HG03039 (cell line): Measurements from ENCODE around the gene RRAS2.
A peak's percentile ranks its signal among the peaks of the same experiment; 100 is the strongest.
"Not testable (repeated sequence)": the region's sequence is repeated elsewhere in the genome, so short reads cannot be mapped to it uniquely, and the experiment has no call there.

Source experiments
- ATAC-seq: cut with Tn5 transposase; IDR thresholded peaks from one replicate; pipeline ENCODE4 v1.9.1; 2021; ENCODE audit warnings: mild to moderate bottlenecking, moderate library complexity; ENCODE audit not compliant: unreplicated experiment

The RRAS2 gene

DNA sequence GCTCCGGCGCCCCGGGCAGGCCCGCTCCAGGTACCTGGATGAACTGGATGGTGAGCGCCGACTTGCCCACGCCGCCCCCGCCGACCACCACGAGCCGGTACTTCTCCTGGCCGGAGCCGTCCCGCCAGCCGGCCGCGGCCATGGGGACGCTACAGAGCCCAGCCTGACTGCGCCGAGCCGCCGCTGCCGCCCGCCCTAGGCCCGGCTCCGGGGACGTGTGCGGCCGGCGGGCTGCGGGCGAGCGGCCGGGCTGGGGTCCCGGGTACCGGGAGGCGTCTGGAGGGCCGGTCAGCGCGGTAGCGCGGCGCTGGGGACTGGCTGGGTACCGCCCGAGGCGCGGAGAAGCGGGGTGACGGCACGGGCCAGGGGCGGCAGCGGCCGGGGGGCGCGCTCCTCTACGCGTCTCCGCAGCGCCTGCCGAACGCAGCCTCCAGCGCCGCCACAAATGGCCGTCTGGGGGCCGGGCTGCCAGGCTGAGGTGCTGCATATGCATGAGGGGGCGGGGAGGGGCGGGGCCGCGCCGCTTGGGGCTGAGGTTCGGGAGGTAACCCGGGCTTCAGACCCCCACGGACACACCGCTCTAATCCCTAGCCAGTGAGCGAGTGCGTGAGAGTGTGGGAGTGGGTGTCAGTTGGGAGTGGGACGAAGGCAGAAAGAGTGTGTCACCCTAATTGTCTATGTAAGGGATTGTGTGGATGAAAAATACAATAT, at the start of gene RRAS2:
TSS of gene RRAS2 (minus strand) at position 455 of the 711 bp plus-strand sequence. CDS start at position 142, 313 bp downstream.
- ATAC-seq: peak; percentile 83

DNA sequence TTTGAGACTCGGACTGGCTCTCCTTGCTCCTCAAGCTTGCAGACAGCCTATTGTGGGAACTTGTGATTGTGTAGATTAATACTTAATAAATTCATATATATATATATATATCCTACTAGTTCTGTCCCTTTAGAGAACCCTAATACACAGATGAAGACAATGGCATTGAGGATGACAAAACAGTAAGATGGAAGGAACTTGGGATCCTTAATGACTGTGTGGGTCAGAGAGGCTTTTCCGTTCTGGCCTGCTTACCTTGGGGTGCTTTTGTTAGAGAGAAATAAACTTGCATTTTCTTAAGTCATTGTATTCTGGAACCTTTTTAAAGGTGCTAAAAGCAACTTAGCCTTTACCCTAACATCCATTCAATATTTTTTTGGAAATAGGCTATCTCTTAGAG, 49.6 kb upstream of the RRAS2 start:
- ATAC-seq: no peak

DNA sequence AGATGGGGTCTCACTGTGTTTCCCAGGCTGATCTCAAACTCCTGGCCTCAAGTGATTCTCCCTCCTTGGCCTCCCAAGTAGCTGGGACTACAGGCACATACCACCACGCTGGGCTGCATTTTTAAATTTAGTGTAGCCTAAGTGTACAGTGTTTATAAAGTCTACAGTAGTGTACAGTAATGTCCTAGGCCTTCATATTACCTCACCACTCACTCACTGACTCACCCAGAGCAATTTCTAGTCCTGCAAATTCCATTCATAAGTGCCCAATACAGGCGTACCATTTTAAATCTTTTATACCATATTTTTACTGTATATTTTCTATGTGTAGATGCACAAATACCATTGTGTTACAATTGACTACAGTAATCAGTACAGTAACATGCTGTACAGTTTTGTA, 47.1 kb upstream of the RRAS2 start:
- ATAC-seq: not testable (repeated sequence)

DNA sequence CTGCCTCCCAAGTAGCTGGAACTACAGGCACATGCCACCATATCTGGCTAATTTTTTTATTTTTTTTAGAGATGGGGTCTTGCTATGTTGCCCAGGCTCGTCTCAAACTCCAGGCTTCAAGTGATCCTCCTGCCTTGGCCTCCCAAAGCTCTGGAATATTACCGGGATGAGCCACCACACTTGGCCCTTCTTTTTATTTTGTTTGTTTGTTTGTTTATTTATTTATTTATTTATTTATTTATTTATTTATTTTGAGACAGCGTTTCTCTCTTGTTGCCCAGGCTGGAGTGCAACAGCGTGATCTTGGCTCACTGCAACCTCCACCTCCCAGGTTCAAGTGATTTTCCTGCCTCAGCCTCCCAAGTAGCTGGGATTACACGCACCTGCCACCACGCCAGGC, 44.5 kb upstream of the RRAS2 start:
- ATAC-seq: not testable (repeated sequence)

DNA sequence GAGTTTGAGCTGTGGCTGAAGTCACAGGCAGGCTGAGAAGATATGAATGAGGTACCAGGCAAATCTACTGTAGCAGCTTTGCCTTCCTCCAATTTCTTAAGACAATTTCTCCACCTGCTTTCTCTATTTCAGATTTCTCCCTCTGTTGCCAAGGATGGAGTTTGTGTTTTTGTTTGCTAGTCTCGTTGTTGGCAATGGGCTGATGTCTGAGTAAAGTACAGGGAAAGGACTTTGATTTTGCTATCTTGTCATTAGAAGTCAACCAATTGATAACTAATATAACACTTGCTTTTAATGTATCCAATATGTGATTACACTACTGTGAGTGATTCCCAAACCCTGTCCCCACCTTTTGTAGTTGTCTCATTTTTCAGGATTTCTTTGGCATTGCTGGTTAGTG, 40.1 kb upstream of the RRAS2 start:
- ATAC-seq: no peak

DNA sequence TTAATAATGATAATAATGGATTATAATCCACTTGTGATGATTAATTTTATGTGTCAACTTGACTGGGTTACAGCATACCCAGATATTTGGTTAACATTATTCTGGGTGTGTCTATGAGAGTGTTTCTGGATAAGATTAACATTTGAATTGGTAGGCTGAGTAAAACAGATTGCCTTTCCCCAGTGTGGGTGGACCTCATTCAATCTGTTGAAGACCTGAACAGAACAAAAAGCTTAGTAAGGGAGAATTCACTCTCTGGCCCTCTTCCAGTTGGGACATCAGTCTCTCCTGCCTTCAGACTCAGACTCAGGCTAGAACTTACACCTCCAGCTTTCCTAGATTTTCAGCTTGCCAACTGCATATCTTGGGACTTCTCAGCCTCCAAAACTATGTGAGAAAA, 37.3 kb upstream of the RRAS2 start:
- ATAC-seq: no peak

DNA sequence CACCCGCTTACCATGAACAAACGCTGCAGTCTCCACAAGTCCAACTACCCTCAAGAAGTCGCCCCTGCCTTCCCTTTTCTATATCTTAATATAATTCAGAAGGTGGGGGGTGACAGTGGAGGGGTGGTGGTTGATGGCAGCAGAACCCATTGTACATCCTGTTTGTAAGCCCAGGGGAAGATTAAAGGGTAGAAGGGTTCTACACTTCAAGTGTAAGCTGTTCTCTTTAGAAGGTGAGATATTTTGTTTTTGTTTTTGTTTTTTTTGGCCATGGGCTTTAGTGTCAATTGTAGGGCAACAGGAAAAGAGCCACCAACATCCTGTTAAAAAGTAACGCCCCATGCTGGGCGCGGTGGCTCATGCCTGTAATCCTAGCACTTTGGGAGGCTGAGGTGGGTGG, 34.9 kb upstream of the RRAS2 start:
- ATAC-seq: no peak

DNA sequence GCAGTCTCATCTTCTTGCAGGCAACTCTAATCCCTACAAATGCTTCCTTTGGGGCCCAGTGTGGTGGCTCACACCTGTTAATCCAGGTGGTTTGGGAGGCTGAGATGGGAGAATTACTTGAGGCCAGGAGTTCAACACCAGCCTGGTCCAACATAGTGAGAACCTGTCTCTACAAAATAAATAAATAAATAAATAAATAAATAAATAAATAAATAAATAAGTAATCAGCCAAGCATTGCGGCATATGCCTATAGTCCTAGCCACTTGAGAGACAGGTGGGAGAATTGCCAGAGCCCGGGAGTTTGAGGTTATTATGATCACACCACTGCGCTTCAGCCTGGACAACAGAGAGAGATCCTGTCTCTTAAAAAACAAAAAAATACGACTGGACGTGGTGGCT, 34.1 kb upstream of the RRAS2 start:
- no peak for ATAC-seq

DNA sequence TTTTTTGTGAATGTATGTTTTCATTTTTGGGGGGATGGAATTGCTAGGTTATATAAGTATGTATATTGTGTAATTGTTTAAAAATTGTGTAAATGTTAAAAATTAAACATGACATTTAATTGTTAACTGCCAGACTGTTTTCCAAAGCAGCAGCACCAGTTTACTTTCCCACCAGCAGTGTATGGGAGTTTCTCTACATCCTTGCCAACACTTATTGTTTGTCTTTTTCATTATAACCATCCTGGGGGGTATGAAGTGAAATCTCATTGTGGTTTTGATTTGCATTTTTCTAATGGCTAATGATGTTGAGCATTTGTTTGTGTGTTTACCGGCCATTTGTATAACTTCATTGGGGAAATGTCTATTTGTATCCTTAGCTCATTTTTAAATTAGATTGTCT, 31.7 kb upstream of the RRAS2 start:
- ATAC-seq: no peak

DNA sequence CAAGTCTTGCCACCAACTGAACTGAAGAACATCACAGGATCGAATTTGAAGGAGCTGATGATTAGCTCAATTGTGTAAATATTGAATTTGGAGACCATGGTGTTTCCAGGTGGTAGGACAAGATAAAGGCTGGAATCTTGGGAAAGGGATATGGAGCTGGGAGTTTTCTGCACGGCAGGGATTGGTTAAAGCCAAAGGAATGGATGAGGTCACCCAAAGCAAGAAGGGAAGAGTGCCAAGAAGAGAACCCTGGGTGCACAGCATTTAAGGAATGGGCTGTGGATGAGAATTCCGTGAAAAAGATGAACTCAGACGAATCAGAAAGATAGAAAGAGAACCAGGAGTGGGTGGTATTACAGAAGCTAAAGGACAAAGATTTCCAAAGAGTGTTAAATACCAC, 29.4 kb upstream of the RRAS2 start:
- ATAC-seq: no peak

DNA sequence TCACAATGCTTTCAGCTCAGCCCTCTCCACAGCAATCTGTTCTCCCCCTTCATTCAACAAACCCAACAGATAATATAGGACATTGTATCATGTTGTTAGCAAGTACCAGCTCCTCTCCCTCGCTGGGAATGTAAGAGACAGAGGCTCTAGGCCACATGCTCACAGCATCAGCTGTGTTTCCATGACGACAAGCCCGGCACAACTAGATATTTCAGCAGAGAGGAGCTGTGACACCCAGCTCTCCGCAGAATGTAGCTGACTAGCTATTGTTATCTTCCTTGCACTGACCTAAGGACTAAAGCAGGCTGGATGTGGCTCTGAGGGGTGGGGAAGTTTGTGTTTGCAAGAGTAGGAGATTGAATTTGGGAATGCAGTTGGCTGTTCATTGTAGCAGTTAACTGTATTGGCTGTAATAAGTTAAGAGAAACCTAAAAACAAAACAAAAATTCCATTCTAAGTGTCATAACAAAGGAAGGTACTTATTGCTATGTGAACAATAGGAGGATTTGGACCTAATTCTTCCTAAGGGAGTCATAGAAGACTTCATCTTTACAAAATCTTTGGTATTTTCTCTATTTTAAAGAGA, 28.0 kb upstream of the RRAS2 start:
- no peak for ATAC-seq

DNA sequence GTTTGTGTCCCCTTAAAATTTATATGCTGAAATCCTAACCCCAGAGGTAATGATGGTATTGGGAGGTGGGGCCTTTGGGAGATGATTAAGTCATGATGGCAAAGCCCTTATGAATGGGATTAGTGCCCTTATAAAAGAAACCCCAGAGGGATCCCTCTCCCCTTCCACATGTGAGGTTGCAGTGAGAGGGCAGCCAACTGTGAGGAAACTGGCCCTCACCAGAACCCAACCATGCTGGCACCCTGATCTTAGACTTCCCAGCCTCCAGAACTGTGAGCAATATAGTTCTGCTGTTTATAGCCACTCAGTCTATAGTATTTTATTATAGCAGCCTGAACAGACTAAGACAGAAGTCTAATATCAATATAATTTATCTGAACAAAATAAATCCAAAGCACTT, 27.1 kb upstream of the RRAS2 start:
- ATAC-seq: no peak

DNA sequence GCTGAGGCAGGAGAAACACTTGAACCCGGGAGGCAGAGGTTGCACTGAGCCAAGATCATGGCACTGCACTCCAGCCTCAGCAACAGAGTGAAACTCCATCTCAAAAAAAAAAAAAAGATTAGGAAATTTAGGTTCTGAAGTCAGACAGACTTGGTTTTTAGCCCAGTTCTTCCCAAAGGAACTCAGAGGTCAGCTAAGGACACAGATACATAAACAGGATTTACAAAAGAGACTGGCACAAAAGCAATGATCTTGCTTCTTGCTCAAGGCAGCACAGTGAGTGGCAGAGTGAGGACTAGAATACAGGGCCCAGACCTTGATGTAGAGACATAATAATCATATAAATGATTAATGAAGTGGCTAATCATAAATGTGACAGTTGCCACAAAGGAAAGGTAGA, 25.4 kb upstream of the RRAS2 start:
- no peak for ATAC-seq

DNA sequence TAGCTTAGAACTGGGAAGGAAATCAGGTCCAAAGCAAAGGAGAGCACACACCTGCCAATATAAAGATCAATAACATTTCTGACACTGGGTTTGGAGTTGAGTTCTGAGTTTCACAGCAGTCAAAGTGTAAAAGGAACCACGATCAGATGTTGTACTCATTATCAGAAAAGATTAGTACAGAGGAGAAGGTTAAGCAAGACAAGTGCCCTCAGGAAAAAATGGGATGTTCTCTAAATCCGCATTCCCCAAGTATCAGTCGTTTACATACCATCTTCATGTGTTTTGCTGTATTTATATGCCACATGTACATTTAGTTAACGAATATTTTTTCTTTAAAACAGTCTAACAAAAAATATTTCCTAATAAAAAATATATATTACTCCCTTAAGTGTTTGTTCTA, 23.0 kb upstream of the RRAS2 start:
- ATAC-seq: no peak

DNA sequence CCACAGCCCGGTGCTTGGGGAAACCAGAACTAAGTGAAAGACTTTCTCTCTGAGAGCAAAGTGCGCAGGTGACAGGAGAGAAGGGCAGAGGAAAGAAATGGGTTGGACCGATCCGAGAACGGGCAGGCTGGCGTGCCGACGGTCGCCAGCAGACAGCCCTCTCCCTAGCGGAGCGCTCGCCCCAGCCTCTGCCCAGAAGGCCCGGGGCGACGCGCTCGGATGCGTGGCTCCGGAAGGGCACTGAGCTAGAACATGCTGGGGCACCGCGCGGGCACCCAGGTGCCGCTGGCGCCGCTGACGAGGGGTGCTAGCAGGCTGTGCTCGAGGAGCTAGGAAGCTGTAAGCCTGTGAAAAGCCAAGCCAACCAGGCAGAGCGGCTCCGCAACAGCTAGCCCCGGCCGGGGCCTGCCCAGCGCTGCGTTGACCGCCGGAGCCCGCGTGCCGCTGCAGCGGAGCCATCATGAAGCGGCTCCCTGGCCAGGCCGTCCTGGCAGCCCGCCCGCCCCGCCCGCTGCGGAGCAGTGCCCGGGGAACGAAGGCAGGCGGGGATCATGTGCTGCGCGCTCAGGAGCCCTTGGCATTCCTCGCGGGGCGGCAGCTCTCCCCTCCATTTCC, 22.1 kb upstream of the RRAS2 start:
- ATAC-seq: peak; percentile 61

DNA sequence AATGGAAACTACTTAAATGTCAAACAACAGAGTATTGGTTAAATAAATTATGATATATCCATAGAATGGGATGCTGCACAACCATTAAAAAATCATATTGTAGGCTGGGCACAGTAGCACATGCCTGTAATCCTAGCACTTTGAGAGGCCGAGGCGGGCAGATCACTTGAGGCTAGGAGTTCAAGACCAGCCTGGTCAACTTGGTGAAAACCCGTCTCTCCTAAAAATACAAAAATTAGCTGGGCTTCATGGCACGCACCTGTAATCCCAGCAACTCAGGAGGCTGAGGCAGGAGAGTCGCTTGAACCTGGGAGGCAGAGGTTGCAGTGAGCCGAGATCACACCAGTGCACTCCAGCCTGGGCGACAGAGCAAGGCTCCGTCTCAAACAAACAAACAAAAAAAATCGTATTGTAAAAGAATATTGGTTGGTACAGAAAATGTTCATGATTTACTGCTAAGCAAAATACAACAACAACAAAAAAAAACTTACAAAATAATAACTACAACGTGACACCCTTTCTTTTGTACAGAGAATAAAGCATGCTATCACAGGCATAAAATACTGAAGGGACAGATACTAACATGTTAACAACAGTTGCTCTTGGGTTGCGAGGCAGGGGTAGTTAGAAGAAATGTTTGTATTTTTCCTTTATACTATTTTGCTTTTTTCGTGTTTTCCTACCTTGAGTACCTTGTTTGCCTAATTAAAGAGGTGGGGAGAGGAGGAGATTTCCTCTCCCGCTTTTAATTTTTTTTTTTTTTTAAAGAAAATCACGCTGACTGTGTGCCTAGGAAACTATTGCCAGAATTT, 21.3 kb upstream of the RRAS2 start:
- ATAC-seq: no peak

DNA sequence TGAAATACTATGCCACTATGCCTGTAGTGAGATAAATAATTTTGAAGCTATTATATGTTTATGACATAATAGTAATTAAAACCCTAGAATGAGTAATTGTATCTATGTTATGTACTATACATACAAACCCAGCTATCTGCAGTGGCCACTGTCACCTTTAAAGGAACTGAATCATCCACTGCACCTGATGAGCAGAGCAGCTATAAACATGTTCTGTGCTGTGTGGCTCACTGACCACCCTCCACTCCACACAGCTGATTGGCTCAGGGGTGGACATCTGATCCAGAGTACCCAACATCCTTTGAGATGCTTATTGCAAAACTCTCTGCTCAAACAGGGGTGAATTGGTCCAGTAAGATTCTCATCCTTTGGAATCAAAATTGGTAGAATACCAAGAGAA, 19.2 kb upstream of the RRAS2 start:
- ATAC-seq: no peak

DNA sequence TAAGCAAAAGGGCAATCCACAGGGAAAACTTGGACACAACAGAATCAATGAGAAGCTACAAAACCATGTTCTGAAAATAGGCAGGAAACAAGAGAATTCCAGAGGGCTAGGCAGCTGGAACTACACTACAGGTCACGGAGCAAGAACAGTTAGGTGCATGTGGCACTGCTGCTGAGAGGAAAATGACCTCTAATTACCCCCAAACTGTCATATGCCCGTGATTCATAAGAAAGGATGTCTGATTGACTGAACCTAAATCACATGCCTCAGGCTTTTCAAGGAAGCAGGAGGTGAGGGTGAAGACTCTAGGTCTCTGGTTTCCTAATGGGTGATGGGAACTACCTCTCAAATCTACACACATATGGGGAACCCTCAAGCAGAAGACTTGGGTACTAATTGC, 17.9 kb upstream of the RRAS2 start:
- no peak for ATAC-seq

DNA sequence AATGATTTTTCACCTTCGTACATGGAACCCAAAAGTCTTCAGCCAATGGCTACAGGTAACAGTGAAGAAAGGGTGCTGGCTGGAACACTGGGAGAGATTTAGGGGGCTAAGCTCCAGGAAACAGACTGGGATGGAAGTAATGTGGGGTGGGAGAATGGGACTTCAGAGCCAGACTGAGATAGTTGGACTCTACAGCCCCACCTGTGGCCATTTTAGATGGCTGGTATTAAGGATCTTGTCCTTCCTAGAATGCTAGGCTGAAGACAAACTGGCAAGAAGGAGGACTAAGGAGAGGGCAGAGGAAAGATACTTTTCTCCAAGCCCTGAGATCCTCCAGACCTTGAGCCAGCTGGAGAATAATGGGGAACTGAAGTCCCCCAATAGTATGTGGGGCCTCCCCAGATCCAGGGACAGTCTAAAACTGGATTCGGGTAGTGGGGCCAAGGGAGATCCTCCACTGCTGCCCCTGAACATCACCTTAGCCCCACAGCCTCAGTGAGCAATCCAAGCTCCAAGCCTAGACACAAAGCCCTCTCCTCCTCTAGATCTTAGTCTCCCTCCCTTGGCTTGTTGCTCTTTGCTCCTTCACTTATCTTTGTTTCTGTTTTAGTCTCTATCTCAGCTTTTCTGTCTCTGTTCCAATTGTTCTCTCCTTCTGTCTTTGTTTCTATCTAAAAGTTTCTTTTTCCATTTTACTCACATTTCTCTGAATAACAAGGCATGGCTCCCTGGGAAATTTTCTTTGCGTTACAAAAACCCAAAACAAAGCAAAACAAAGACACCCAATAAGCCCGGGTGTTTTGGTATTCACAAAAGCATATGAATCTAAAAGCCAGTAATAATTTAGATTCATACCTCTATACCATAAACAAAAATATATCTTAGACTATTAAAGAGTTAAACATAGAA, 16.2 kb upstream of the RRAS2 start:
- ATAC-seq: peak; percentile 45

DNA sequence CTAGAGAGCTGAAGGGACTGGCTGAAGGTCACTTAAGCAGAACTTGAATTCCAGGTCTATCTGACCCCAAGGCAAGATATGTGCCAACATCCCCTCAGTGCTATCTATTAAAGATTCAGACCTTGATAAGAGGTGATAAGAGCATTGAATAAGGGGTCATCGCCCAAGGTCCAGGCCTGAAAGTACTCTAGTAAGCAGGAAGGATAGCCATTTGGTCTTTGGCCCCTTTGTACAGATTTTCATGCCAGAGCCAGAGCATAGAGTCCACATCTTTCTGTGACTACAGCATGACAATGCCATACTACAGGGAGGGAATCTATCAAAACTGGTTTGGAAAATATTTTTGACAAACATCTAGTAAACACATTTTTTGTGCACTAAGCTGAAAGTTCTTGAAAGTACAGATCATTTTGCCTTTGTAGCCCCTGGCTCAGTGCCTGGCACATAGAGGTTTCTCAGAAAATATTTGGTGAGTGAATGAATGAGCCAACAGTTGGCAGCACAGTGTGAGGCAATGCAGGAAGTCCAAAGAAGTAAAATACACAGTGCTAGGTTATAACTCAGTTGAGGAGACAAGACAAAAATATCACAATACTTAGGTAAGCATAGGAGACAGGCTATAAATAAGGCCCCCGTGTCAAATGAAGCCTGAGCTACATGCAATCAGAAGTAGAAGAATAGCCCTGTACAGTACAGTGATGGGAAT, 15.1 kb upstream of the RRAS2 start:
- ATAC-seq: no peak
